NCI-H1105 treated with DMSO at 0.1 percent for 48 hours (cell line): ENCODE measurements around the gene HDGFL1.

ENCODE experiments used
- DNase-seq: peaks from one replicate; lab custom pipeline; 2025; lab: John Stamatoyannopoulos, UW

HDGFL1 gene

GRCh38 chr6:22569281-22570184, at the start of gene HDGFL1:
TSS of gene HDGFL1 (plus strand) at chr6:22569566. CDS start at chr6:22569576, 10 bp downstream.
- DNase-seq = no peak

- DNase-seq = no peak
Observed at GRCh38 chr6:22521035-22521434, 48.3 kb upstream of the HDGFL1 start.

GRCh38 chr6:22526736-22527135, 42.6 kb upstream of the HDGFL1 start:
- no peak for DNase-seq

- DNase-seq = no peak
Observed at GRCh38 chr6:22529866-22530265, 39.5 kb upstream of the HDGFL1 start.

- DNase-seq = no peak
Observed at GRCh38 chr6:22530506-22530905, 38.9 kb upstream of the HDGFL1 start.

- DNase-seq = no peak
Observed at GRCh38 chr6:22536122-22536521, 33.2 kb upstream of the HDGFL1 start.

- no peak for DNase-seq
Observed at GRCh38 chr6:22544476-22544875, 24.9 kb upstream of the HDGFL1 start.

GRCh38 chr6:22545051-22545450, 24.3 kb upstream of the HDGFL1 start:
- no peak for DNase-seq

GRCh38 chr6:22546236-22546635, 23.1 kb upstream of the HDGFL1 start:
- no peak for DNase-seq

GRCh38 chr6:22550971-22551670, 18.2 kb upstream of the HDGFL1 start:
- no peak for DNase-seq

- DNase-seq = no peak
Observed at GRCh38 chr6:22556266-22556665, 13.1 kb upstream of the HDGFL1 start.

- no peak for DNase-seq
Observed at GRCh38 chr6:22557007-22557406, 12.4 kb upstream of the HDGFL1 start.

GRCh38 chr6:22558288-22558882, 11.0 kb upstream of the HDGFL1 start:
- no peak for DNase-seq

GRCh38 chr6:22568854-22569253, 512 bp upstream of the HDGFL1 start:
- DNase-seq = no peak

GRCh38 chr6:22570185-22570551, 802 bp downstream of the HDGFL1 start:
- no peak for DNase-seq

- DNase-seq = no peak
Observed at GRCh38 chr6:22575190-22575589, 5.8 kb downstream of the HDGFL1 start.

GRCh38 chr6:22579439-22579838, 10.1 kb downstream of the HDGFL1 start:
- no peak for DNase-seq

- DNase-seq = no peak
Observed at GRCh38 chr6:22580337-22580736, 11.0 kb downstream of the HDGFL1 start.

- no peak for DNase-seq
Observed at GRCh38 chr6:22582417-22583205, 13.2 kb downstream of the HDGFL1 start.

GRCh38 chr6:22583230-22583629, 13.9 kb downstream of the HDGFL1 start:
- DNase-seq = no peak

- DNase-seq = no peak
Observed at GRCh38 chr6:22583927-22584326, 14.6 kb downstream of the HDGFL1 start.

- DNase-seq = no peak
Observed at GRCh38 chr6:22589118-22589517, 19.8 kb downstream of the HDGFL1 start.
